NCI-H1105 (cell line): ENCODE data around the gene WIPI1.
A peak's percentile ranks its signal among the peaks of the same experiment; 100 is the strongest.
"Not testable (repeated sequence)": the region's sequence is repeated elsewhere in the genome, so short reads cannot be mapped to it uniquely, and the experiment has no call there.

Experiments
- DNase-seq: peaks from one replicate; lab custom pipeline; 2025; lab: John Stamatoyannopoulos, UW

The WIPI1 gene

GRCh38 chr17:68457168-68457538 lies at the start of gene WIPI1:
TSS of gene WIPI1 (minus strand) at chr17:68457496. CDS start at chr17:68457421, 75 bp downstream.
- no peak for DNase-seq

GRCh38 chr17:68505951-68506350 lies 48.7 kb upstream of the WIPI1 start:
- DNase-seq = no peak

DNA sequence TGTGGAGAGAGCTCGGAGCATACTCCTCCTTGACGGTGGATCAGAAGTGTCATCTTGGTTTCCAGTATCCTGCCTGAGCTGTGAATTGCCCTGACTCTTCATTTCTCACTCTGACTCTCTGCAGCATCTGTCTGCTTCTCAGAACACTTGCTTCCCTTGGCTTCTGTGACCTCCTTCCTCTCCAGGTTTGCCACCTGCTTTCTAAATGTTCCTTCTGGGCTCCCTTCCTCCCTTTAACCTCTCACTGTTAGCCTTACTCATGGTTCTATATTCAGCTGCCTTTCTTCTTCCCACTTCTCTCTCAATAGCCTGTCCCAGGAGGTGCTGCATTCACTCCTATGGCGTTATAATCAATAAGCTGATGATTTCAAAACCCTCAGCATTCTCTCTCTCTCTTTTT lies 43.8 kb upstream of the WIPI1 start:
- DNase-seq = no peak

DNA sequence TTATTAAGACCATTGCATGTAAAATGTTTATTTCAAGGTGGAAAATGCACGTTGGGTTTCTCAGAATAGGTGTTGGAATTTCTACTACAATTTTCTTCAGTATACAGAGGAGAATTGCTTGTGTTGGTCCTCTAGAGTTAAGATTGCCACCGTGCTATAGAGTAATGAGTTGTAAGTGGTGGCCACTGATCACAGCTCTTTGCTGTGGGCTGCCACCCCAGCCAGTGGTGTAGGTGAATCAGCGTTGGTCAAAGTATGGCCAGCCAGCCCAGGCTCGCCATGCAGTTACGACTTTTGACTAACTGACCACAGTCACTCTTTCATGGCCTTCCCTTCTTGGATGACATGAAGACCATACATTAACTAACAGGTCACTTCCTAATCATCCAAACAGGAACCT lies 42.3 kb upstream of the WIPI1 start:
- no peak for DNase-seq

DNA sequence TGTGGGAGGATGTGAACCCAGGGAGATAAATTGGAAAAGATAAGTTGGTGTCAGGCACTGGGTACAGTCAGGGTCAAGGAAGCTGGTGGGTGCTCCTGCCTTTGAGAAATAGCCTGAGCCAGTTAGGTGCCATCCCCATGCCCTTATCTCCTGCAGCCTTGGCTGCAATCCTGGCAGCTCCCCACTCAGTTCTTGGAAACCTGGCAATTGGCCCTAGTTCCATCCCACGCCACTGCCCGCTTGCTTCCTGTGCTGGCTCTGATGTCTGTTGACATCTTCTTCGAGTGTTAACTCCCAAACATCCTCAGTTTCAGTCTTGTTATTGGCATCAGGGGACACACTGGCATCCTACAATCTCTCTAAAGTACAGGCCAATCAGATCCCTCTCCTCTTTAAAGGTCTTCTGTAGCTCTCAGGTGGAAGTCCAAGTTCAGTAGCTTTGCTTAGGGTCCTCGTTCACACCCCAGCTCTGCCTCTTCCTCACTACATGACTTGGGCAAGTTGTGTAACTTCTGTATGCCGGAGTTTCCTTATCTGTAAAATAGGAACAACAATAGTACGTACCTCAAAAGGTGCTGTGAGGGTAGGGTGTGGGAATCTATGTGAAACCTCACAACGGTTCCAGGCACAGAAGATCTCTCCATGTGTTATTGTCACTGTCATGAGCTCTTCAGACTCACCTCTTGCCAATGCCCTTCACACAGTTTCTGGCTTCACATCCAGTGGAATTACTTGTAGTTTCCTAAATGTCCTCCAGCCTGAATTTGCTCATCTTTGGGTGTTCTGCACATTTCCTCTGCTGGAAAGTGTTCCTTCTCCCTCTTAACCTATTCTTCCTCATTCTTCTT lies 41.4 kb upstream of the WIPI1 start:
- DNase-seq = no peak

DNA sequence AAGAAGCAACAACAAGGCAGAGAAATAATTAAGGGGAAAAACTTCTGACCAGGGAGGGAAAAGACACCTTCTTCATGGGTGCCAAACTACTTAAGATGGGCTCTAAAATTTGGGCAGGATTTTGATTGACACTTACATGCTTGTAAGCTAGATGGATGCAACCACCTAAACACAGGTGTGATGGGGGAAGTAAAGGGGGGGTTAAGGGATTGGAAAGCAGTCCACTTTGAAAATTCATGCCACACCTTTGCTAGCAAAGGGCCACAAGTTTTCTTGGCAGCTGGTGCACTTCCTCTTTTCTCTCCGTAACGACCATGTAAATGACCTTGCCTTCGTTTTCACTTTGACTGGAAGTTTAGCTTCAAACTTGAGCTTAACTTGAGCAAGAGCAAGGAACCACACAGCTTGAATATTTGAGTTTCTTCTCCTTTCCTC lies 40.6 kb upstream of the WIPI1 start:
- DNase-seq = no peak

- DNase-seq = no peak
Observed at GRCh38 chr17:68495081-68495480, 37.8 kb upstream of the WIPI1 start.

DNA sequence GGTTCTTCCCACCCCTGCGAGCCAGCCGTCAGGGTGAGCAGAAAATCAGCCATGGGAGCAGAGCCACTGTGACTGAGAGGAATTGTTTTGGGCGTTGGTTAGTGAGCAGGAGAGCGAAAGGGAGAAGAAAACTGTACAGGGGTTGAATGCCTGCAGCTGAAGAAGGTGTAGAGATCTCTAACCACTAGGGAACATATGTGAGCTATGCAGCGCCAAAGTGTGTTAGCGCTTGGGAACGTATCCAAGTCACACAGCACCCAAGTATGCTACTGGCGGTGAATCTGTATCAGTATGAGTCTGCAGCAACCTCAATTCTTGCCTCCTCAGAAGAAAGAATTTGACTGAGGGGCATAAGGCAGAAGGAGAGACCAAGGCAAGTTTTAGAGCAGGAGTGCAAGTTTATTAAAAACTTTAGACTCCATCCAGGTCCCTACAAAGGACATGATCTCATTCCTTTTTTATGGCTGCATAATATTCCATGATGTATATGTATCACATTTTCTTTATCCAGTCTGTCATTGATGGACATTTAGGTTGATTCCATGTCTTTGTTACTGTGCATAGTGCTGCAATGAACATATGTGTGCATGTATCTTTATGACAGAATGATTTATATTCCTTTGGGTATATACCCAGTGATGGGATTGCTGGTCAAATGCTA lies 35.2 kb upstream of the WIPI1 start:
- not testable (repeated sequence) for DNase-seq

- no peak for DNase-seq
Observed at GRCh38 chr17:68491381-68492231, 34.3 kb upstream of the WIPI1 start.

DNA sequence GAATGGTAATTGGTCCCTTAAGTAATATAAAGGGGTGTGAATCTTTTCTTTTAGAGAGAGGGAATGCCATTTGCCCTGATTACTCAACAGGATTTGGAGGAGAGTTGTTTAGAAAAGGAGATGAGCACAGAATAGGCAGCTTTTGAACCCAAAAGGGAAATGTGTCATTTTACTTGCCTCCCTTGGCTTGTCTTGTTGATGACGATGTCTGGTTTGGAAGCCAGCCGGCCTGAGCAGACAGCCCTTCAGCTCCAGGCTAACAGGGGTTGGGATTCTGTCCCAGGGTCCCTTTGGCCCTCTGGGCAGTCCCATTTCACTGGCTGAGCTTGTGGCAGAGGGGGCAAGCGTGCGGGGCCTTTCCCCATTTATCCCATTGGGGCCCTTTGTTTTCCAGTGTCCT lies 32.6 kb upstream of the WIPI1 start:
- no peak for DNase-seq

- no peak for DNase-seq
Observed at GRCh38 chr17:68484458-68484857, 27.2 kb upstream of the WIPI1 start.

DNA sequence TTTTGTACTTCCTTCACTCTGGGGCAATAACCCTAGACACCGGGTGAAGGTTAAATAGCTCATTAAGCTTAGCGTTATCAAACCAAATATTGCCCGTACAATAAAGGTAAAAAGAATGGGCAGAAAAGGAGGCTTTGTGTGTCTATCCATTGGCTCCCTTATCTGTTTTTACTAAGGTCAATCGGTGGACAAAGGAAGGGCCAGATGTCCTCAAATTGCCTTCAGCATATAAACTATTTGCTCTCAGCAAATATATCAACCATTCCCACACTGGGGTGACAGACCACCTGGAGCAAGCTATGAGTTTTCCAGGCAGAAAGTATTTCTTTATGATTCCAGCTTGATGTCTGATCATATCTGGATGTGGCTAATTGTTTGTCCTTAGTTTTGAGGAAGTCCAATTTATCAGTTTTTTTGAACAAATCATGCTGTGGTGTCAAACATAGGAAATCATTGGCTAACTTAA lies 25.3 kb upstream of the WIPI1 start:
- DNase-seq = no peak

DNA sequence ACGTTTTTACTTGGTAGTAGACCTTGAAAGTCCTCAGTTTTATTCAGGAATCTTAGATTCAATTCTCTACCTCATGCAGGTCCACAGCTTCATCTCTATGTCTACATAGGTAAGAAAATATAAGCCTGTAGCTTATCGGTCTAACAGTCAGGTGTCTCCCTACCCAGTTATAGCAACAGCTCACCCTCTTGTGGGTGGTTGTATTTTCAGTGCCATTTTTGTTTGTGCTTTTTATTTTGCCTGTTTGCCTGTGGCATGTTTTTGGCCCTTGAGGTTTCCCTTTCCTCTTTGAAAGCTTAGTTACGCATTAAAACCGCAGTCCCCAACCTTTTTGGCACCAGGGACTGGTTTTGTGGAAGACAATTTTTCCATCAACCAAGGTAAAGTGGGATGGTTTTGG lies 23.6 kb upstream of the WIPI1 start:
- no peak for DNase-seq

- DNase-seq = no peak
Observed at GRCh38 chr17:68470961-68471360, 13.7 kb upstream of the WIPI1 start.

- DNase-seq = no peak
Observed at GRCh38 chr17:68468788-68469187, 11.5 kb upstream of the WIPI1 start.

GRCh38 chr17:68468334-68468733 lies 11.0 kb upstream of the WIPI1 start:
- DNase-seq = no peak

GRCh38 chr17:68463211-68464019 lies 6.1 kb upstream of the WIPI1 start:
- no peak for DNase-seq

DNA sequence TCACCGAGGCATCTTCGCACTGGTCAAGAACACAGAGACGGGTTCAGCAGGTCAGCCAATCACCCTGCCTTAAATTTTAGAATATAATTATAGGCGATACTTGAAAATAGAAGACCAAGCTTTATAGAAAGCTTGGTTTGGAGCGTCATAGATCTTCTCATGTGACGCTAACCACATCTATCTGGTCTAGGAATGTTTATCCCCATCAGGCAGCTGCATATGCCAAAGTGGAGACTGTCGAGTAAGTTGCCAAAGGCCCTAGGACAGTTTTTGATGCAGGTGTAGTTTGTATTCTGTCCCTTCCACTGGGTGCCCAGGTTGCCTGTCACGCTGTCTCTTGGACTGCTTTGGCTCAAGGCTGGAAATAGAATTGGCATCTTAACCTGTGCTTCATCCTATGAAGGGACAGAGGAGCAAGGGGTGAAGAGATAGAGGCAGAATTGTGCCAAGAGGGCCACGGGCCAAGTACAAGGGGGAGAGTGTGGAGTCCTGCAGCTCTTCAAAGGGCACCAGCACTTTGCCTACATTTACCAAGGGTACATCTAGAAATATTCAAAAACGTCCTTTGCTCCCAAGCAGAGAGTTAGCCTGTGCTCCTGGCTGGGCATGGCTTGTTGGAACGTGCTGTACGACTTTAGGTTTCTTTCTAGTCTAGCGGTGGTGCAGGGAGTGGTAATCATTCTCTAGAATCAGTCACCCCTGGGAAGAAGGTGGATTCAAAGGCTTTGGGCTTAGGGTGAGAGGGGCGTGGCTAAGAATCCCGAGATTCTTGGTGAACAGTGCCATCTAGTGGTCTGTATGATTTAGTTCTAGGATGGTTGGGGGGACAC lies 5.3 kb upstream of the WIPI1 start:
- DNase-seq = peak; percentile 78

DNA sequence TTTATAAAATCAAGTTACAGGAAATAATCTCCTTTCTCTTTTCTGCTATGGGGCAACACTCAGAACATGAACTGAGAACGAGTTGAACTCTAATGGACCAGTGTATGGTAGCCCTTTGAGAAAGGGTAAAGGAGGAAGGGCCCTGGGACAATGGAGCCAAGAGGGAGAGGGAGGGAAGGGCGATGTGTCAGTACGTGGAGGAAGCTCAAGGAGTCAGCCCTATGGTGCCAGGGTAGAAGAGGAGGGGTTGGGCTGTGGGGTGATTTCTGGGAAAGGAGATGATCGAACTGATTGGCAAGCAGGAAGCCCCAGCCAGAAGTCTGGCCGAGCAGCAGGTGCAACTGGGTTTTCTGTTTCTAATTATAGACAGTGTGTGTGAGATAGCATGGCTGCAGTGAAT lies 4.3 kb upstream of the WIPI1 start:
- DNase-seq = no peak

DNA sequence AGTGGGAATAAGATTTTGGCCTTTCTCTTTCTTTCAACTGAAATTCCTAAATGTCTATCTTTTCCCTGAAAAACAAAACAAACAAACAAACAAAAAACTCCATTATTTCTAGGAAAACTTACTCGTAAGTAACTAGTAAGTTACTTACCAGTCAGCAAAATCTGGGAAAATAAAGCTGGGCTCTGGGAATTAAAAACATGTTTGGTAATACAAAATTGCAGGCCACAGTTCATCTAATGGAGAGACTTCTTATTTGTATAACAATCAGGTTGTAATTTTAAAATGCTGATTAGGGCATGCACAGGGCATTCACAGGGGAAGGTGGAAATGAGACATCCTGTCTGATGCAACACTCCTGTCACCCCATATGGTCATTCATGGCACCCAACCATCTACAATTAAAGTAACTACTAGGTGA lies 3.8 kb upstream of the WIPI1 start:
- no peak for DNase-seq

DNA sequence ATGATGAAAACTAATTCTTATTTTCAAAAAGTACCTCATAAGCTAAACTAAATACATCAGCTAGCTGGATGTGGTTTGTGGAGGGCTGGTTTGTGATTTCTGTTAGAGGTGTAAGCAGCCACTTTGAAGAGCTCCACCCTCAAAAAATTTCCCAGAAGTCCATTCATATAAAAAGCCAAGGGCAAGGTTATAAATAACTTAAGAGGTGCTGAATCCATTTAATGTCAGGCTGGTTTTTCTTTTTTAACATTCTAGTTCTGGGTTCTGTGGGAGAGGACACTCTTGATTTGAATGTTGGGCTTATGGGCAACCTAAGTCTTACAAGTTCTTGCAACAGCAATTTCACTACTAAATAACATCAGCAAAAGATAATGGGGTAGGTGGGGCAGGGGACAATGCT lies 3.4 kb upstream of the WIPI1 start:
- DNase-seq = no peak
